GM19043 (cell line): ENCODE measurements around the gene ZNF469.

Source experiments
- ATAC-seq: cut with Tn5 transposase; IDR thresholded peaks from one replicate; pipeline ENCODE4 v1.9.1; 2021; ENCODE audit warnings: low read depth; ENCODE audit not compliant: unreplicated experiment

ZNF469 gene

DNA sequence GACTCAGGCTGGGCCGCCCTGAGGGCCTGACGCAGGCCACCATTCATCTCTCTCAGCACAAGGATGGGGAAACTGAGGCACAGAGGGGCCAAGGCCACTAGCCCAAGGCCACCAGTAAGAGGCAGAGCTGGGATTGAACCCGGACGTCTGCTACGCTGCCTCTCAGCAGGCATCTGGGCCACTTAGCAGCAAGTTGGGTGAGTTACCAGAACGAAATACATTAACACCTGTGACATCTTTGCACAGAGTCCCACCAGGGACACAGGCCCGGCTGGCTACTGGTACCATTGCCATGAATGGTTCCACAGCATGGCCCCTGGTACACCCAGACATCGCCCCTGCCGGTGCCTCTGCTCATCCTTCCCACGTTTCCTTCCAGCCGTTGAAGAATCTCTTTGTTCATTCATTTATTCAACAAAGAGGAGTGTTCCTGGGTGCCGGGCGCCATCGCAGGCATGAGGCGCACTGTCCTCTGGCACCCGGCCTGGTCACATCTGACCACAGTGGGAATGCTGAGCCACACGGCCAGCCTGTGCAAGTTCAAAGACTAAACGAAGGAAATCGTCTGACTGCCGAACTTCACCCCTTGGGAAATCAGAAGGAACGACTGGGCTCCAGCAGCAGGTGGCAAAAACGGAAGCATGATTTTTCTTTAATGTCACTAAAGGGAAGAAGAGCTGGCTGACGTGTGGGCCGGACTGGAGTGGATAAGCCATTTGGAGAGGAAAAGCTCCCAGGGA is 7.4 kb upstream of the ZNF469 start:
- no peak for ATAC-seq

- no peak for ATAC-seq
Observed at GRCh38 chr16:88375996-88376834, 6.5 kb upstream of the ZNF469 start.

DNA sequence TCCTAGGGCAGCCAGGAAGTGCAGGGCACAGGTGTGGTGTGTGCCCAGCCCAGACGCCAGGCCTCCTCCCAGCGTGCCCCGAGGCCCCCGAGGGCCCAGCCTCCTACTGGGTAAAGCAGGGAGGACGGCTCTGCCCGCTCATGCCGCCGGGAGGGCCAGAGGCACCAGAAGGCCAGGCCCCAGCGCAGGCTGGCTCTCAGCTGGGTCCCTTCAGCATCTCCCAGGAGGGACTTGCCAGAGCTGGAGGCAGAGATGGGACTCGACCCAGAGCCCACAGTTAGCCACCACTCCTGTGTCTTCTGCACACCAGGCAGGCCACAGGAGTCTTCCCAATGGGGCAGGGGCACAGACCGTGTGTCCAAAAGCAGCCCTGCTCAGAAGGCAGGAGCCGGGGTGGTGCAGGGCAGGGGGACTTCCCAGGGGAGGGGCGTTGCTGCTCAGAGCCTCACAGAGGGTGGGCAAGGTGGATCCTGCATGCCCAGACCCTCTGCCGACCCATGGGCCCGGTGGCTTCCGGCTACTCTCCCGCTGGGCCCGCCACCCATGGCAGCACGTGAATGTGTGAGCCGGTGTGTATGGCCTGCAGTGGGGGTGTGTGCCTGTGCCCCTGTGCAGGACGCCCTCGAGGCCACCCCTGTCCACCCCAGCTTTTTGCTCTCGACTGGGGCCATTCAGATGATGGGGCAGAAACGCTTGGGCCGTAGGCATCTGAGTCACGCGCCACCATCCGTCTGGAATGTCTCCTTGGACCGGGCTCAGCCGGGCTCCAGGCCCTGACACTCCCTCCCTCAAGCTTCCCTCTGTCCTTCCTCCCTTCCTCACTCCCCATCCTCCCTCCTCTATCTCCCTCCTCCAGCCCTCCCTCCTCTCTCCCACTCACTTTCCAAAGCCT is 5.7 kb upstream of the ZNF469 start:
- no peak for ATAC-seq

DNA sequence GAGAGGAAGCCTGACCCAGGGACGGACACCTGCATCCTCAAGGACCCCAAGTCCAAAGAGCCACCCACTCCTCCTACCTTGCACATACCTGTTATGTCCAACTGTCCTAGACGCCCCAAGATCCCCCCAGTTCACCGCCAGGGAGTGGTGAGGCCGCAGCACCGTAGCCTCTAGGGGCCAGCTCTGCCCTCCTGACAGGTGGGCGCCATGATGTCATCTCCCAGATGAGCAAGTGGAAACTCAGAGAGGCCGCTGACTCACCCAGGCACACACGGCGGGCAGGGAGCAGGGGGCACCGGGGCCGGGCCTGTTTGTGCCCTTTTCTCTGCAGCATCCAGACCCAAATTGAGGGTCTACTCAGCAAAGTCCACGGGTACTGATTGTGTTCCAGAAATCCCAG is 4.8 kb upstream of the ZNF469 start:
- no peak for ATAC-seq

DNA sequence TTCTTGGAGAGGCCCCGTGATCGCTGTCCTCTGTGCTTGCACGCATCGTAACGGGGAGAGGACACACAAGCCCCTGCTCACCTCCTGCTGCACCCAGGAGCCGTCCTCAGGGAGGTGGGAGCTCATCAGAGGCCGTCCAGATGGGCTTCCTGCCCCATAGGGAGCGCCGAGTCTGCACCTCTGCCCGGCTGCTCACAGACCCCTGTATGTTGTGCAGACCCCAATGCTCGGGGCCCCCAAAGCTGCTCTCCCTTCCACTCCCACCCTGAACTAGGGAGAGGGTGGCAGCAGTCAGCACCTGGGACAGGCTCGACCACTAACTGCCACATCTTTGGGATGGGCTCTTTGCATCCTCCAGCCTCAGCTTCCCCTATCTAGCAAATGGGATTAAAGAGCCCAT is 4.4 kb upstream of the ZNF469 start:
- no peak for ATAC-seq

DNA sequence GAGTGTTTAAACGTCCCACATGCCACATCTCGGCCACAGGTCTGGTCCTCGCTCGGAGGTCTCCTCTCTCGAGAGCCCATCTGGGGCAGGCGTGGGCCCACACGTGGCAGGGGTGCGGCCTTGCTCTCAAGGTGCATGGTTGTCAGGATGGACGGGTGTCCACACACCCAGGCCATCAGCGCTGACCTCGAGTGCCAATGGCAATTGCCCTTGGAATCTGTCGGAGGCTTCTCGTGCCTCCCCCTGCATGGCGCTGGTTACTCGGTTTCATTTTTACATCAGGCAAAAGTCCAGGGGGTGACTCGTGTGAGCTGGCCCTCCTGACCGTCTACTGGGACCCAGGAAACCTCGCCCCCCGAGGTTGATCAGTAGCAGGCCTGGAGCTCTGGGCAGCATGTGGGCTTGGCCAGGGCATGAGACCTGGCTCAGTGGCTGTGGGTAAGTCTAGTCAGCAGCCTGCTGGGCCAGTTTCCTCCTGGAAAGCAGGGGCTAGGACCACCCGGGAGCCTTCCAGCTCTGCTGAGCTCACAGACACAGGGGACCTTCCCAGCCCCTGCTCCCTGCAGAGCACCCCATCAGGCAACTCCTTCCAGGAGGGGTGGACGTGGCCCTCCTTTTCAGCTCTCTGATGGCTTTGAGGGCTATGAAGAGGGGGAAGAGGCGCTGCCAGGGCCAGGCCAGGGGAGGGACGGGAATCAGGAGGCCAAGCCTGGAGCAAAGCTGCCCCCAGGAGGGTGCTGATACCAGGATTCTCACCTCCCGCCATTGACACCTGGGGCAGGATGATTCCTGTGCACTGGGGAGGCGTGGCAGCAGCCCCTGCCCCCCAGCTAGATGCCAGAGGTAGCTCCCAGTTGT is 3.7 kb upstream of the ZNF469 start:
- ATAC-seq, result no peak

GRCh38 chr16:88379694-88380040 is 3.1 kb upstream of the ZNF469 start:
- ATAC-seq, result no peak

DNA sequence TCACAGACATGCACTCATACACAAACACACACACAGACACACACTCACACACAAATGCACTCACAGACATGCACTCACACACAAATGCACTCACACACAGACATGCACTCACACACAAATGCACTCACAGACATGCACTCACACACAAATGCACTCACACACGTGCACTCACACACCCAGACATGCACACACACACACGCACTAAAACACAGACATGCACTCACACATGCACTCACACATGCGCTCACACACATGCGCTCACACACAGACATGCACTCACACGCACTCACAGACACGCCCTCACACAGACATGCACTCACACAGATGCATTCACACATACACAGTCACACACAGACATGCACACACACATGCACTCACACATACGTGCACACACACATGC is 2.7 kb upstream of the ZNF469 start:
- no peak for ATAC-seq

- no peak for ATAC-seq
Observed at GRCh38 chr16:88380619-88381018, 2.1 kb upstream of the ZNF469 start.

DNA sequence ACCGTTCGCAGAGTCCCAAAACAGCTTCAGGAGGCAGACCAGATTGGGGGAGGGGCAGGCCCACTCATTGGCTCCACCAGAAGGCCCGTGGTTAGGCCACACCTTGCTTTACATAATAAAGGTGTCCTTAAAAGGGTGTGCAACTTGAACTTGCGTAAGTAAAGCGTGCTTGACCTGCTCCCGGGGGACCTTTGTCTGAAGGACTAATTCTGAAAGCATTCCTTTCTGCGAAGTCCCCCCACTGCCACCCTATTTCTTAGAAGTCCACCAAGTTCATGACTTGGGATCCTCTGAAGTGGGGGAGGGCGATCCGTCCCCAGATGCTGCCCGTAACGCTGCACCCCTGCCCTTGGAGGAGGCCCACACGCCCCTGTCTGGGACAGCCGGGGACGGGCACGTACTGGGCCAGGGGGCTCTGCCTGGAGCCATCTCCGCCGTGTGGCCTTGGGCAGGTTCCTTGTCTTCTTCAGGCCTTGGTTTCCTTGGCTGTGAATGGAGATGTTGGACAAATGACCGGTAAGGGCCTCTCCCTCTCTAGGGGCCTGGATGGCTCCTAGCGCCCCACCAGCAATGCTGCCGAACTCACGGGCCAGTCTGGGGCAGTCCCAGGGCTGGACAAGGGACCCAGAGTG is 823 bp upstream of the ZNF469 start:
- no peak for ATAC-seq

DNA sequence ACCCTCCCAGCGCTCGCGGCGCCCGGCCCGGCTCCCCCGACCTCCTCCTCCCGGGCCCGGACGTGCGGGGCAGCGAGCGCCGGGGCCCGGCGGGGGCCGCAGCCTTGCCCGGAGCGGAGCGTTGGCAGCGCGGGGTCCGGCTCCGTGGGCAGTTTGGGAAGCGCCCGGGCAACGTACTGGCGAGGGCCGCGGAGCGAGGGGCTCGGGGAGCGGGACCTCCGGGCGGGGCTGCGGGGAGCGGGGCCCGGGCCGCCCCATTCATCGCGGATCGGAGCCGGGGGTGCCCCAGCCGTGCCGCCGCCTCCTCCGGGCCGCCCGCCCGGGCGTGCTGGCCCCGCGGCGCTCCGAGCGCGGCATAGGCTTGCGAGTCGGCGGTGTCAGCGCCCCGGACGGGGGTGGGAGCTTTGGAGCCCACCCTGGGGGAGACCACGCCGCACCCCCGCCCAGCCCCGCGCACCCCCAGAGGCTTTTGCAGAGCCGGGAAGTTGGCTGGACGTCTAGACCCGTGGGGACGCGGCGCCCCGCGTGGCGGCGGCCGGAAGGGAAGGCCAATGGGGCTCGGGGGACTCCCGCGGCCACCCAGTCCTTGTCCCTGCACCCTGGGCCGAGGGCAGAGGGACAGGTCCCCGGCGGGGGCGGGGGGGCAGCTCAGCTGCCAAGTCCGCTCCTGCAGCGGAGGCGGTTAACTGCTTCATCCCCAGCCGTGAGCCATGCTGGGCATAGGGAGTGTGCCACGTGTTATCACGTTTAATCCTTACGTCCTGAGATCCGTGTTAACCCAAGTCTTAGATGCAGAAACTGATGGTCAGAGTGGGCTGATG is 852 bp downstream of the ZNF469 start:
- no peak for ATAC-seq

DNA sequence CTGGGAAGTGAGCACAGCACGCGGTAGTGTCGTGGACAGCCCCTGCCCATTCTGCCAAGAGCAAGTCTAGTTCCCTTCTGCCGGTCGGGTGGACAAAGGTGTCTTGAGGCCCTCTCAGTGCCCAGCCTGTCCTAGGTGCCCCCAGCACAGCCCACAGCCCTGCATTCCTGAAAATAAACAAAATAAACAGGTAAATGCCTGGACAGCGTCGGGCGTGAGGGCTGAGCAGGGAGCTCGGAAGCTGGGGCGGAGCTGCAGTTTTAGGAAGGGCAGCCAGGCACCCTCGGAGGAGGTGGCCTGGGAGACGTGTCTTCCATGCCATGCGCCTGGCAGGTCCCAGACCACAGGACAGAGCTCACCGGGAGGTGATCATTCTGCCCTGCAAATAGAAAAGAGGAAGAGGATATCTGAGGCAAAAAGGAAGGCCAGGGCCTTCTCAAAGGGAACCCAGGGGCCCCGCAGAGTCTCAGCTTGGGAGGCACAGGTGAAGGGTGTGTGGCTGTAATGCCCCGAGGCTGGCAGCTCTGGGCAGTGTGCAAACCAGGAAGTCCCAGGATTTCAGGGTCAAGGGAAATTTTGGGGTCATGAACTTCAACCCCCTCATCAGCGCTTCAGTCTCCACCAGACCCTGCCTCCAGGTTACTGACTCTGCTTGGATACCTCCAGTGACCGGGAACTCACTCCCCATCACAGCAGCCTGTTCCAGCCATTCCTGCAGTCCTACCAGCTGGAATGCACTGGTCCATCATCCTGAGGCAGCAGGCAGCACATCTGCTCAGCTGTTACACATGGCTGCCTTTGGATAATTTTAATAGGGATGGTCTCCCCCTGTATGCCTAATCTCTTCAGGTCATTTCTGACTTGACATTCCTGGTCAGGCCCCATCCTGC is 1.7 kb downstream of the ZNF469 start:
- no peak for ATAC-seq

- ATAC-seq, result no peak
Observed at GRCh38 chr16:88385112-88385594, 2.4 kb downstream of the ZNF469 start.

- ATAC-seq, result no peak
Observed at GRCh38 chr16:88385831-88386815, 3.4 kb downstream of the ZNF469 start.

- ATAC-seq, result no peak
Observed at GRCh38 chr16:88387180-88387765, 4.5 kb downstream of the ZNF469 start.

- no peak for ATAC-seq
Observed at GRCh38 chr16:88387941-88388627, 5.3 kb downstream of the ZNF469 start.
